Measurements from ENCODE around the gene RPS6KC1. TPM values are rescaled to one million over a fixed set of nuclear protein-coding genes. Genes with fewer than 3 reads are reported as not detected.
"Not testable (repeated sequence)": the region's sequence is repeated elsewhere in the genome, so short reads cannot be mapped to it uniquely, and the experiment has no call there.

Gene RPS6KC1
- polyA plus RNA-seq (ENCODE audit: insufficient read length in 3 of 3): 10 to 100 TPM; 20.3 to 21.2 (median 20.9) TPM
- long read RNA-seq, donor 1, full-length matches to known transcripts: 2 of 8 reads
- long read RNA-seq, donor 1, partial matches to known transcripts: 6 of 8 reads
- long read RNA-seq, donor 1, other reads (novel, unspliced or antisense): 0 of 8 reads
- long read RNA-seq, donor 2, full-length matches to known transcripts: 1 of 6 reads
- long read RNA-seq, donor 2, partial matches to known transcripts: 5 of 6 reads
- long read RNA-seq, donor 2, other reads (novel, unspliced or antisense): 0 of 6 reads
- long read RNA-seq, donor 3, full-length matches to known transcripts: 2 of 2 reads
- long read RNA-seq, donor 3, partial matches to known transcripts: 0 of 2 reads
- long read RNA-seq, donor 3, other reads (novel, unspliced or antisense): 0 of 2 reads
- long read RNA-seq, donor 4, full-length matches to known transcripts: 1 of 1 reads
- long read RNA-seq, donor 4, partial matches to known transcripts: 0 of 1 reads
- long read RNA-seq, donor 4, other reads (novel, unspliced or antisense): 0 of 1 reads
- long read RNA-seq, donor 5: 0 reads
- long read RNA-seq, donor 6, full-length matches to known transcripts: 2 of 9 reads
- long read RNA-seq, donor 6, partial matches to known transcripts: 7 of 9 reads
- long read RNA-seq, donor 6, other reads (novel, unspliced or antisense): 0 of 9 reads
- long read RNA-seq, donor 7: 0 reads
- long read RNA-seq, donor 8: 0 reads
- long read RNA-seq, donor 9, full-length matches to known transcripts: 2 of 7 reads
- long read RNA-seq, donor 9, partial matches to known transcripts: 5 of 7 reads
- long read RNA-seq, donor 9, other reads (novel, unspliced or antisense): 0 of 7 reads
- long read RNA-seq, donor 10: 0 reads
- long read RNA-seq, donor 11, full-length matches to known transcripts: 1 of 1 reads
- long read RNA-seq, donor 11, partial matches to known transcripts: 0 of 1 reads
- long read RNA-seq, donor 11, other reads (novel, unspliced or antisense): 0 of 1 reads
- long read RNA-seq, donor 12, full-length matches to known transcripts: 2 of 2 reads
- long read RNA-seq, donor 12, partial matches to known transcripts: 0 of 2 reads
- long read RNA-seq, donor 12, other reads (novel, unspliced or antisense): 0 of 2 reads
- long read RNA-seq, donor 13: 0 reads
- long read RNA-seq, donor 14: 0 reads
- long read RNA-seq, donor 15, full-length matches to known transcripts: 3 of 3 reads
- long read RNA-seq, donor 15, partial matches to known transcripts: 0 of 3 reads
- long read RNA-seq, donor 15, other reads (novel, unspliced or antisense): 0 of 3 reads
- long read RNA-seq, donor 16, full-length matches to known transcripts: 4 of 4 reads
- long read RNA-seq, donor 16, partial matches to known transcripts: 0 of 4 reads
- long read RNA-seq, donor 16, other reads (novel, unspliced or antisense): 0 of 4 reads

- peak; percentile 76 for DNase-seq
These were observed at the start of gene RPS6KC1 for GRCh38 chr1:213051127-213051880. Gene RPS6KC1 (plus strand): TSS chr1:213051241. CDS start chr1:213051405, 164 bp downstream.

- no peak for DNase-seq
These were observed 47.8 kb upstream of the RPS6KC1 start for GRCh38 chr1:213003256-213003655.

- DNase-seq: no peak
These were observed 42.5 kb upstream of the RPS6KC1 start for GRCh38 chr1:213008564-213008963.

- DNase-seq: no peak
These were observed 36.4 kb upstream of the RPS6KC1 start for GRCh38 chr1:213014642-213015041.

- peak; percentile 98 for DNase-seq
These were observed 35.7 kb upstream of the RPS6KC1 start, which contains the start of gene ANGEL2 for GRCh38 chr1:213015099-213016050. Gene ANGEL2 (minus strand): TSS chr1:213015867. CDS start chr1:213015671, 196 bp downstream.

GRCh38 chr1:213017447-213018273 lies 33.4 kb upstream of the RPS6KC1 start:
- no peak for DNase-seq

- DNase-seq: no peak
These were observed 31.6 kb upstream of the RPS6KC1 start for GRCh38 chr1:213019450-213019849.

- no peak for DNase-seq
These were observed 31.0 kb upstream of the RPS6KC1 start for GRCh38 chr1:213020016-213020415.

- not testable (repeated sequence) for DNase-seq
These were observed 24.0 kb upstream of the RPS6KC1 start for GRCh38 chr1:213027024-213027423.

GRCh38 chr1:213032651-213033050 lies 18.4 kb upstream of the RPS6KC1 start:
- DNase-seq: no peak

- no peak for DNase-seq
These were observed 16.3 kb upstream of the RPS6KC1 start for GRCh38 chr1:213034713-213035112.

GRCh38 chr1:213035573-213035972 lies 15.5 kb upstream of the RPS6KC1 start:
- no peak for DNase-seq

GRCh38 chr1:213041443-213041842 lies 9.6 kb upstream of the RPS6KC1 start:
- no peak for DNase-seq

GRCh38 chr1:213045321-213046226 lies 5.5 kb upstream of the RPS6KC1 start:
- not testable (repeated sequence) for DNase-seq

GRCh38 chr1:213049232-213049631 lies 1.8 kb upstream of the RPS6KC1 start:
- DNase-seq: no peak

- no peak for DNase-seq
These were observed 305 bp upstream of the RPS6KC1 start for GRCh38 chr1:213050745-213051126.

GRCh38 chr1:213051881-213052202 lies 801 bp downstream of the RPS6KC1 start:
- no peak for DNase-seq

GRCh38 chr1:213053455-213053854 lies 2.4 kb downstream of the RPS6KC1 start:
- no peak for DNase-seq
